ENCODE measurements around the gene MRPL50. TPM values are rescaled to one million over a fixed set of nuclear protein-coding genes. Genes with fewer than 3 reads are reported as not detected.
"Not testable (repeated sequence)": the region's sequence is repeated elsewhere in the genome, so short reads cannot be mapped to it uniquely, and the experiment has no call there.

MRPL50 gene
- total RNA-seq, 1 donor from 2014 or later: 11.1 TPM

- Mint-ChIP-seq H3K36me3 (ENCODE audit: low read depth, unreplicated experiment) (peaks cover 22% of the 10 kb centered on the region), H3K27me3 (ENCODE audit: unreplicated experiment) (no peaks in the 10 kb centered on the region), H3K9me3 (ENCODE audit: unreplicated experiment) (peaks cover 8% of the 10 kb centered on the region), H3K4me3 (ENCODE audit: unreplicated experiment) (no peak overlapping the region), H3K4me1 (ENCODE audit: unreplicated experiment) (peaks cover 3% of the 10 kb centered on the region), H3K27ac (ENCODE audit: unreplicated experiment) (no peak overlapping the region)
- no peak for DNase-seq (ENCODE audit: low spot score)
- no peak for TF ChIP-seq CTCF (IDR thresholded peaks at IDR 0.05; ENCODE audit: unreplicated experiment)
Observed at GRCh38 chr9:101388507-101388993, 9.9 kb downstream of the MRPL50 start.

GRCh38 chr9:101387871-101388506 is 10.4 kb downstream of the MRPL50 start:
- H3K27me3 Mint-ChIP-seq (ENCODE audit: unreplicated experiment): no peaks in the 10 kb centered on the region
- peaks cover 21% of the 10 kb centered on the region for H3K36me3 Mint-ChIP-seq (ENCODE audit: low read depth, unreplicated experiment)
- H3K9me3 Mint-ChIP-seq (ENCODE audit: unreplicated experiment): peaks cover 8% of the 10 kb centered on the region
- DNase-seq (ENCODE audit: low spot score): no peak
- TF ChIP-seq CTCF (IDR thresholded peaks at IDR 0.05; ENCODE audit: unreplicated experiment): peak; percentile 48
- peak overlapping the region; percentile 50 for H3K27ac Mint-ChIP-seq (ENCODE audit: unreplicated experiment)
- H3K4me1 Mint-ChIP-seq (ENCODE audit: unreplicated experiment): peaks cover 3% of the 10 kb centered on the region
- H3K4me3 Mint-ChIP-seq (ENCODE audit: unreplicated experiment): no peak overlapping the region

GRCh38 chr9:101384873-101385536 is 13.4 kb downstream of the MRPL50 start, which contains the start of gene BAAT:
Gene BAAT (minus strand): TSS chr9:101385006. CDS start chr9:101371404, 13,602 bp downstream.
- DNase-seq (ENCODE audit: low spot score); H3K27me3 Mint-ChIP-seq (ENCODE audit: unreplicated experiment); H3K9me3 Mint-ChIP-seq (ENCODE audit: unreplicated experiment); H3K27ac Mint-ChIP-seq (ENCODE audit: unreplicated experiment); H3K4me1 Mint-ChIP-seq (ENCODE audit: unreplicated experiment): not testable (repeated sequence)
- peaks cover 10% of the 10 kb centered on the region for H3K36me3 Mint-ChIP-seq (ENCODE audit: low read depth, unreplicated experiment)
- H3K4me3 Mint-ChIP-seq (ENCODE audit: unreplicated experiment): peak within 1 kb of the TSS; percentile 22

GRCh38 chr9:101383361-101383760 is 15.1 kb downstream of the MRPL50 start:
- H3K4me3 Mint-ChIP-seq (ENCODE audit: unreplicated experiment): no peak overlapping the region
- no peak for TF ChIP-seq CTCF (IDR thresholded peaks at IDR 0.05; ENCODE audit: unreplicated experiment)

GRCh38 chr9:101381833-101382342 is 16.5 kb downstream of the MRPL50 start:
- H3K27ac Mint-ChIP-seq (ENCODE audit: unreplicated experiment): no peak overlapping the region
- peaks cover 8% of the 10 kb centered on the region for H3K9me3 Mint-ChIP-seq (ENCODE audit: unreplicated experiment)
- no peaks in the 10 kb centered on the region for H3K27me3 Mint-ChIP-seq (ENCODE audit: unreplicated experiment)
- no peak for DNase-seq (ENCODE audit: low spot score)
- H3K36me3 Mint-ChIP-seq (ENCODE audit: low read depth, unreplicated experiment): peaks cover 10% of the 10 kb centered on the region
- no peak overlapping the region for H3K4me3 Mint-ChIP-seq (ENCODE audit: unreplicated experiment)
- H3K4me1 Mint-ChIP-seq (ENCODE audit: unreplicated experiment): no peaks in the 10 kb centered on the region
- TF ChIP-seq CTCF (IDR thresholded peaks at IDR 0.05; ENCODE audit: unreplicated experiment): no peak

More at GRCh38 chr9:101383361-101383760, 15.1 kb downstream of the MRPL50 start:
- DNase-seq (ENCODE audit: low spot score): no peak
- H3K27me3 Mint-ChIP-seq (ENCODE audit: unreplicated experiment): no peaks in the 10 kb centered on the region
- peaks cover 8% of the 10 kb centered on the region for H3K9me3 Mint-ChIP-seq (ENCODE audit: unreplicated experiment)
- peaks cover 10% of the 10 kb centered on the region for H3K36me3 Mint-ChIP-seq (ENCODE audit: low read depth, unreplicated experiment)
- no peak overlapping the region for H3K27ac Mint-ChIP-seq (ENCODE audit: unreplicated experiment)
- peaks cover 3% of the 10 kb centered on the region for H3K4me1 Mint-ChIP-seq (ENCODE audit: unreplicated experiment)
